ENCODE data around the gene RIN3. TPM values are rescaled to one million over a fixed set of nuclear protein-coding genes. Genes with fewer than 3 reads are reported as not detected.

RIN3 gene
- total RNA-seq, 1 experiment from 2014 or later, result 1.5 TPM

GRCh38 chr14:92586963-92587699, 73.5 kb downstream of the RIN3 start:
- H3K23ac ChIP-seq (ENCODE audit: insufficient read length, low read depth, low read length), result no peak overlapping the region
- H4K8ac ChIP-seq (replicated peaks; ENCODE audit: insufficient read length, low read depth, low read length), result no peak overlapping the region
- H4K20me1 ChIP-seq (ENCODE audit: control insufficient read depth, insufficient read depth, insufficient read length), result no peaks in the 10 kb centered on the region
- H3K79me2 ChIP-seq (ENCODE audit: insufficient read depth, low read length), result no peaks in the 10 kb centered on the region
- peaks cover 0 to 5% of the 10 kb centered on the region in 2 experiments; a peak in 4 of 5 replicates for H3K9me3 Mint-ChIP-seq
- no peak overlapping the region for H2BK15ac ChIP-seq (ENCODE audit: low read depth, low read length)
- H3K4me1 Mint-ChIP-seq, result no peaks in the 10 kb centered on the region
- H3K9me3 ChIP-seq (ENCODE audit: control insufficient read depth, low read depth, low read length), result no peaks in the 10 kb centered on the region
- no peak overlapping the region for H4K91ac ChIP-seq (ENCODE audit: insufficient read length, low read depth, low read length)
- H3K56ac ChIP-seq (ENCODE audit: insufficient read length, low read depth, low read length), result no peak overlapping the region
- no peak overlapping the region for H3K9ac ChIP-seq (ENCODE audit: extremely low read depth, insufficient read length, low read length)
- H2BK12ac ChIP-seq (ENCODE audit: insufficient read length, low read depth, low read length), result no peak overlapping the region
- H2BK5ac ChIP-seq (ENCODE audit: insufficient read length, low read length), result no peak overlapping the region
- H2BK120ac ChIP-seq (ENCODE audit: low read depth, low read length, poor library complexity, severe bottlenecking), result no peak overlapping the region
- H3K4ac ChIP-seq (ENCODE audit: low read depth, low read length), result no peak overlapping the region
- H3K27ac Mint-ChIP-seq, result peak overlapping the region in 2 of 3 experiments; percentile 25 to 31; a peak in 3 of 7 replicates
- no peak overlapping the region for H2BK20ac ChIP-seq (ENCODE audit: low read depth, low read length, poor library complexity, severe bottlenecking)
- H3K27me3 Mint-ChIP-seq (ENCODE audit: low read depth), result peaks cover 3% of the 10 kb centered on the region
- no peak overlapping the region for H3T11ph ChIP-seq (ENCODE audit: low read length)
- no peak overlapping the region for H2AK5ac ChIP-seq (ENCODE audit: insufficient read length, low read length)
- H3K4me2 ChIP-seq (ENCODE audit: insufficient read depth, insufficient read length, low read length), result no peak overlapping the region
- no peak overlapping the region for H3K18ac ChIP-seq (ENCODE audit: insufficient read length, low read depth, low read length)
- H3K36me3 Mint-ChIP-seq (ENCODE audit: insufficient read depth in 1 of 3, low read depth in 3 of 3), result peaks cover 0 to 7% (median 0%) of the 10 kb centered on the region in 3 experiments; a peak in 2 of 7 replicates
- H3K23me2 ChIP-seq (ENCODE audit: insufficient read length, low read depth, low read length, poor library complexity, severe bottlenecking), result no peaks in the 10 kb centered on the region
- H3K14ac ChIP-seq (ENCODE audit: insufficient read depth, low read length), result no peak overlapping the region
- H3K27ac ChIP-seq (ENCODE audit: insufficient read length, low read depth, low read length), result no peak overlapping the region
- no peak for DNase-seq
- TF ChIP-seq CTCF (conservative IDR thresholded peaks at IDR 0.05), result no peak
- H3K27me3 ChIP-seq (ENCODE audit: insufficient read depth, low read length), result no peaks in the 10 kb centered on the region
- H2AFZ ChIP-seq (ENCODE audit: low read length), result no peak overlapping the region
- no CpG with 5 or more reads among the region's 7 CpGs for WGBS (ENCODE audit: extremely low coverage, insufficient read length, low lambda C conversion rate)
- no peak overlapping the region for H4K5ac ChIP-seq (ENCODE audit: insufficient read length, low read depth, low read length)
- H3K4me3 Mint-ChIP-seq, result no peak overlapping the region
- no peaks in the 10 kb centered on the region; the same call in 1 of the 2 replicates for H3K4me1 ChIP-seq (ENCODE audit: insufficient read depth, low read length)
- H3K79me1 ChIP-seq (ENCODE audit: insufficient read depth, low read depth, low read length, poor library complexity, severe bottlenecking), result no peaks in the 10 kb centered on the region
